ENCODE measurements around the gene NR1H4.

DNA sequence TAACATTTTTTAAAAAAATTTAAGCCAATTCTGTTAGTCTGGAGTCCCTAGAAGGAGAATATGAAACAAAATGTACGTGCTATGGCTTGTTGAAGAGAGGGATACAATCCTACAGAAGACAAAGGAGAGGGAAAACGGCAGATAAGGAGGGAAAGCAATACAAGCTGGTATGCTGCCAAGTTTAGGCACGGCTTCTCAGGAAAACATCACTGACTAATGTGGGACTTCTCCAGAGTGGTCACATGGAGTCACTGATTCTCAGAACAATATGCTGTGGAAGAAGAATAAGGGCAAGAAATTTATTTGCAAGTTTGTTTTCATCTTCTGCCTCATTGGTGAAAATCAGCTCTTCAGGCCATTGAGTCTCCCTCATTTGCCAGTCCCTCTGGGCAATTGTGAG is 22.9 kb upstream of the NR1H4 start:
- TF ChIP-seq POLR2A (IDR thresholded peaks at IDR 0.05; ENCODE audit: low read depth, low read length) (no peak), TAF1 (IDR thresholded peaks at IDR 0.05; ENCODE audit: low read depth, low read length) (no peak), PAX5 (IDR thresholded peaks at IDR 0.05; ENCODE audit: insufficient read depth, low read length, severe bottlenecking) (no peak), POLR2AphosphoS5 (IDR thresholded peaks at IDR 0.05; ENCODE audit: low read depth, low read length) (no peak)

Measured in GM12891 (cell line).